SK-N-SH (cell line): ENCODE data around the gene RAB3C. TPM values are rescaled to one million over a fixed set of nuclear protein-coding genes. Genes with fewer than 3 reads are reported as not detected.

Source experiments
- CTCF ChIA-PET: fragments of 300-600, 350-600 bp; formaldehyde crosslinking; extraction: SDS; loops from one replicate; lab custom pipeline; 2021; lab: Yijun Ruan, JAX
- POLR2A ChIA-PET: fragments of 350-600 bp; sonication (Branson Sonifier 250); formaldehyde crosslinking; extraction: SDS; loops from one replicate; lab custom pipeline; 2020; ENCODE audit warnings: antibody characterized with exemption, inconsistent platforms; lab: Yijun Ruan, JAX
- DNase-seq: peaks from one replicate; pipeline ENCODE4 v3.0.0; 2012
- H2AFZ ChIP-seq: fragments of 200-600 bp; sonication (generic); 2 replicates; pipeline ENCODE4 v1.8.1; 2016; ENCODE audit warnings: antibody characterized with exemption, mild to moderate bottlenecking, low read depth
- H3F3A ChIP-seq: fragments of 200-600 bp; sonication (generic); replicated peaks from 2 replicates; pipeline ENCODE3; 2016; ENCODE audit warnings: antibody characterized with exemption, mild to moderate bottlenecking; ENCODE audit not compliant: insufficient read depth
- H3K27ac ChIP-seq, 2 experiments: fragments of 200-500 bp in 1 of 2; fragments of 200-600 bp in 1 of 2; sonication (Bioruptor generic) in 1 of 2; sonication (generic), shearing (Covaris generic) in 1 of 2; 2 replicates each; pipeline versions ENCODE4 v1.5.1 to v1.6.1; 2014 to 2016; ENCODE audit warnings: low read depth in 2 of 2, inconsistent platforms in 1 of 2, low read length in 1 of 2, mild to moderate bottlenecking in 1 of 2, mixed read lengths in 1 of 2
- H3K27me3 ChIP-seq: fragments of 200-600 bp; sonication (generic), shearing (Covaris generic); 2 replicates; pipeline ENCODE4 v1.6.1; 2016; ENCODE audit warnings: mixed run types; ENCODE audit not compliant: insufficient read depth
- H3K36me3 ChIP-seq, 2 experiments: fragments of 200-500 bp in 1 of 2; fragments of 200-600 bp in 1 of 2; sonication (Bioruptor generic) in 1 of 2; sonication (generic) in 1 of 2; replicated peaks in 1 of 2; 2 replicates each; pipeline versions ENCODE3 to v1.5.1; 2014 to 2016; ENCODE audit warnings: low read length in 1 of 2, mild to moderate bottlenecking in 1 of 2; ENCODE audit not compliant: insufficient read depth in 2 of 2, control insufficient read depth in 1 of 2
- H3K4me1 ChIP-seq, 2 experiments: fragments of 200-500 bp in 1 of 2; fragments of 200-600 bp in 1 of 2; sonication (Bioruptor generic) in 1 of 2; sonication (generic), shearing (Covaris generic) in 1 of 2; 2 replicates each; pipeline versions ENCODE4 v1.5.1 to v1.6.1; 2014 to 2016; ENCODE audit warnings: low read depth in 1 of 2, low read length in 1 of 2, mixed run types in 1 of 2; ENCODE audit not compliant: insufficient read depth in 2 of 2, control insufficient read depth in 1 of 2
- H3K4me2 ChIP-seq: fragments of 200-600 bp; sonication (generic), shearing (Covaris generic); 2 replicates; pipeline ENCODE4 v1.6.1; 2017; ENCODE audit warnings: mixed run types
- H3K4me3 ChIP-seq, 2 experiments: fragments of 200-500 bp in 1 of 2; fragments of 200-600 bp in 1 of 2; sonication (Bioruptor generic) in 1 of 2; sonication (generic), shearing (Covaris generic) in 1 of 2; 2 replicates each; pipeline versions ENCODE4 v1.5.1 to v1.8.1; 2014 to 2016; ENCODE audit warnings: low read depth in 2 of 2, inconsistent platforms in 1 of 2, low read length in 1 of 2, mild to moderate bottlenecking in 1 of 2, mixed read lengths in 1 of 2, moderate library complexity in 1 of 2
- H3K79me2 ChIP-seq: fragments of 200-600 bp; sonication (generic); 2 replicates; pipeline ENCODE4 v1.8.1; 2017; ENCODE audit warnings: mild to moderate bottlenecking; ENCODE audit not compliant: insufficient read depth
- H3K9ac ChIP-seq: fragments of 200-600 bp; sonication (generic); 2 replicates; pipeline ENCODE4 v1.6.1; 2017; ENCODE audit warnings: mixed run types
- H3K9me2 ChIP-seq: fragments of 200-600 bp; sonication (generic); 2 replicates; pipeline ENCODE4 v1.6.1; 2017; ENCODE audit warnings: mixed run types
- H3K9me3 ChIP-seq: fragments of 200-600 bp; sonication (generic); 2 replicates; pipeline ENCODE4 v1.6.1; 2017; ENCODE audit warnings: mixed run types, mild to moderate bottlenecking, moderate library complexity
- H4K20me1 ChIP-seq: fragments of 200-600 bp; sonication (generic); 2 replicates; pipeline ENCODE4 v1.6.1; 2017; ENCODE audit warnings: mild to moderate bottlenecking, mixed run types; ENCODE audit not compliant: insufficient read depth
- GATA2 ChIP-seq: sonication (generic); formaldehyde crosslinking; IDR thresholded peaks from 2 replicates; pipeline ENCODE4 v1.5.0; 2020; ENCODE audit warnings: mild to moderate bottlenecking, missing genetic modification reagents
- POLR2AphosphoS5 ChIP-seq: IDR thresholded peaks from 2 replicates; pipeline ENCODE4 v1.6.1; 2012; ENCODE audit warnings: low read depth, low read length
- RCOR1 ChIP-seq: fragments of 150-350 bp; IDR thresholded peaks from 2 replicates; pipeline ENCODE4 v1.6.1; 2017; ENCODE audit warnings: antibody characterized with exemption, low read length
- RFX5 ChIP-seq: IDR thresholded peaks from 2 replicates; pipeline ENCODE4 v1.6.1; 2012; ENCODE audit warnings: mild to moderate bottlenecking, improper control_type of control experiment, low read length
- SMC3 ChIP-seq: IDR thresholded peaks from 2 replicates; pipeline ENCODE4 v1.6.1; 2012; ENCODE audit warnings: low read depth, low read length, improper control_type of control experiment
- TAF1 ChIP-seq: IDR thresholded peaks from 2 replicates; pipeline ENCODE4 v1.6.1; 2012; ENCODE audit warnings: low read depth, mild to moderate bottlenecking, low read length, moderate library complexity, borderline replicate concordance
- WGBS: methylation state at CpG from one replicate; pipeline ENCODE4 v1.1.6; 2017; ENCODE audit warnings: low lambda C conversion rate; 5-methylcytosine and 5-hydroxymethylcytosine counted together
- polyA plus RNA-seq, 3 experiments: library from polyadenylated mRNA; depleted of rRNA; stranded (reverse); fragments of >200 nt; gene quantifications; 2 replicates each; pipeline ENCODE4 v1.2.3, GENCODE V29; 2012
- TF ChIP-seq, protein P1 (sequence below): IDR thresholded peaks from 2 replicates; pipeline ENCODE4 v1.4.0; 2012; ENCODE audit warnings: low read depth
- TF ChIP-seq, protein P2 (sequence below): IDR thresholded peaks from 2 replicates; pipeline ENCODE4 v1.6.1; 2012; ENCODE audit warnings: mild to moderate bottlenecking, low read depth, low read length, moderate library complexity
- TF ChIP-seq, protein P3 (sequence below): fragments of 200-600 bp; sonication (generic); IDR thresholded peaks from 2 replicates; pipeline ENCODE4 v1.6.1; 2017; ENCODE audit warnings: antibody characterized with exemption, mild to moderate bottlenecking, moderate library complexity
- TF ChIP-seq, protein P4 (sequence below): IDR thresholded peaks from 2 replicates; pipeline ENCODE4 v1.4.0; 2012; ENCODE audit warnings: low read depth, borderline replicate concordance

The RAB3C gene
- polyA plus RNA-seq, 1 of the 3 experiments (the other 2 are of a cell fraction): 0.03 TPM

DNA sequence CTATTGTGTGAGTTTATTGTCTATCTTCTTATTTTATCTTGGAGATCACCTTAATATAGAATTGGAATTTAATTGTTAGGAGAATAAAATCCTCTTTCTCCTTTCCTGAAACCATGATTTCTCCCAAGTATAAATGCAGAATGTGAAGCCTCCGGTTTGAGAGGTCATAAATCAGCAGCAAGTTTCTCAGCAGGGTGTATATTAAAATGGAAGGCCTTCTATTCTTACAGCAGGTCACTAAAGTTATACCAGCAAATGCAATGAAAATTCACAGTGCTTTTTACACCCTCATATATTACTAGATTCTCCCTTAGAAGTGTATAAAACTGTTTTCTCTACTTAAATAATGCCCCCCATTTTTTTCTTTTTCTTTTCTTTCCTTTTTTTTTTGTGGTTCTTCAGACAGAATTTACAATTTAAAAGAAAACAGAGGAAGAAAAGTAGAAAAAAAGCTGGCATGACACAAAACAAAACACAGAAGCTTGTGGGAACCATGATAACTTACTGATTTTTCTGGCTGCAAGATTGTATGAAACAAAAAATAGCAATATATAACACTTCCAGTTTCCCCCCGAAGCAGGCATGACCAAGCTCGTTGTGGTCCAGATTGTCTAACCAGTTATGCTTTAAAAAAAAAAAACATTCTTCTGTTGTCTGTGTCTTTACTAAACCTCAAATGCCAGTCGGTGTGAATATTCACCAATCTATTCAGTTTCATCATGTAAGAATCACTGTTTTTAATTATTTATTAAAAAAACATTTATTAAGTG is 211.2 kb downstream of the RAB3C start:
- no peaks in the 10 kb centered on the region for H3K36me3 ChIP-seq
- POLR2A ChIA-PET: no interaction called here
- no peak overlapping the region for H3K27ac ChIP-seq
- TF ChIP-seq, protein P1, sequence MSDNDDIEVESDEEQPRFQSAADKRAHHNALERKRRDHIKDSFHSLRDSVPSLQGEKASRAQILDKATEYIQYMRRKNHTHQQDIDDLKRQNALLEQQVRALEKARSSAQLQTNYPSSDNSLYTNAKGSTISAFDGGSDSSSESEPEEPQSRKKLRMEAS: no peak
- TF ChIP-seq, protein P2, sequence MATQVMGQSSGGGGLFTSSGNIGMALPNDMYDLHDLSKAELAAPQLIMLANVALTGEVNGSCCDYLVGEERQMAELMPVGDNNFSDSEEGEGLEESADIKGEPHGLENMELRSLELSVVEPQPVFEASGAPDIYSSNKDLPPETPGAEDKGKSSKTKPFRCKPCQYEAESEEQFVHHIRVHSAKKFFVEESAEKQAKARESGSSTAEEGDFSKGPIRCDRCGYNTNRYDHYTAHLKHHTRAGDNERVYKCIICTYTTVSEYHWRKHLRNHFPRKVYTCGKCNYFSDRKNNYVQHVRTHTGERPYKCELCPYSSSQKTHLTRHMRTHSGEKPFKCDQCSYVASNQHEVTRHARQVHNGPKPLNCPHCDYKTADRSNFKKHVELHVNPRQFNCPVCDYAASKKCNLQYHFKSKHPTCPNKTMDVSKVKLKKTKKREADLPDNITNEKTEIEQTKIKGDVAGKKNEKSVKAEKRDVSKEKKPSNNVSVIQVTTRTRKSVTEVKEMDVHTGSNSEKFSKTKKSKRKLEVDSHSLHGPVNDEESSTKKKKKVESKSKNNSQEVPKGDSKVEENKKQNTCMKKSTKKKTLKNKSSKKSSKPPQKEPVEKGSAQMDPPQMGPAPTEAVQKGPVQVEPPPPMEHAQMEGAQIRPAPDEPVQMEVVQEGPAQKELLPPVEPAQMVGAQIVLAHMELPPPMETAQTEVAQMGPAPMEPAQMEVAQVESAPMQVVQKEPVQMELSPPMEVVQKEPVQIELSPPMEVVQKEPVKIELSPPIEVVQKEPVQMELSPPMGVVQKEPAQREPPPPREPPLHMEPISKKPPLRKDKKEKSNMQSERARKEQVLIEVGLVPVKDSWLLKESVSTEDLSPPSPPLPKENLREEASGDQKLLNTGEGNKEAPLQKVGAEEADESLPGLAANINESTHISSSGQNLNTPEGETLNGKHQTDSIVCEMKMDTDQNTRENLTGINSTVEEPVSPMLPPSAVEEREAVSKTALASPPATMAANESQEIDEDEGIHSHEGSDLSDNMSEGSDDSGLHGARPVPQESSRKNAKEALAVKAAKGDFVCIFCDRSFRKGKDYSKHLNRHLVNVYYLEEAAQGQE: no peak
- TF ChIP-seq TAF1 (no peak), POLR2AphosphoS5 (no peak), GATA2 (CRISPR knock-in tag) (no peak), RCOR1 (no peak), SMC3 (no peak), RFX5 (no peak)
- TF ChIP-seq, protein P3, sequence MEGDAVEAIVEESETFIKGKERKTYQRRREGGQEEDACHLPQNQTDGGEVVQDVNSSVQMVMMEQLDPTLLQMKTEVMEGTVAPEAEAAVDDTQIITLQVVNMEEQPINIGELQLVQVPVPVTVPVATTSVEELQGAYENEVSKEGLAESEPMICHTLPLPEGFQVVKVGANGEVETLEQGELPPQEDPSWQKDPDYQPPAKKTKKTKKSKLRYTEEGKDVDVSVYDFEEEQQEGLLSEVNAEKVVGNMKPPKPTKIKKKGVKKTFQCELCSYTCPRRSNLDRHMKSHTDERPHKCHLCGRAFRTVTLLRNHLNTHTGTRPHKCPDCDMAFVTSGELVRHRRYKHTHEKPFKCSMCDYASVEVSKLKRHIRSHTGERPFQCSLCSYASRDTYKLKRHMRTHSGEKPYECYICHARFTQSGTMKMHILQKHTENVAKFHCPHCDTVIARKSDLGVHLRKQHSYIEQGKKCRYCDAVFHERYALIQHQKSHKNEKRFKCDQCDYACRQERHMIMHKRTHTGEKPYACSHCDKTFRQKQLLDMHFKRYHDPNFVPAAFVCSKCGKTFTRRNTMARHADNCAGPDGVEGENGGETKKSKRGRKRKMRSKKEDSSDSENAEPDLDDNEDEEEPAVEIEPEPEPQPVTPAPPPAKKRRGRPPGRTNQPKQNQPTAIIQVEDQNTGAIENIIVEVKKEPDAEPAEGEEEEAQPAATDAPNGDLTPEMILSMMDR: no peak
- TF ChIP-seq, protein P4, sequence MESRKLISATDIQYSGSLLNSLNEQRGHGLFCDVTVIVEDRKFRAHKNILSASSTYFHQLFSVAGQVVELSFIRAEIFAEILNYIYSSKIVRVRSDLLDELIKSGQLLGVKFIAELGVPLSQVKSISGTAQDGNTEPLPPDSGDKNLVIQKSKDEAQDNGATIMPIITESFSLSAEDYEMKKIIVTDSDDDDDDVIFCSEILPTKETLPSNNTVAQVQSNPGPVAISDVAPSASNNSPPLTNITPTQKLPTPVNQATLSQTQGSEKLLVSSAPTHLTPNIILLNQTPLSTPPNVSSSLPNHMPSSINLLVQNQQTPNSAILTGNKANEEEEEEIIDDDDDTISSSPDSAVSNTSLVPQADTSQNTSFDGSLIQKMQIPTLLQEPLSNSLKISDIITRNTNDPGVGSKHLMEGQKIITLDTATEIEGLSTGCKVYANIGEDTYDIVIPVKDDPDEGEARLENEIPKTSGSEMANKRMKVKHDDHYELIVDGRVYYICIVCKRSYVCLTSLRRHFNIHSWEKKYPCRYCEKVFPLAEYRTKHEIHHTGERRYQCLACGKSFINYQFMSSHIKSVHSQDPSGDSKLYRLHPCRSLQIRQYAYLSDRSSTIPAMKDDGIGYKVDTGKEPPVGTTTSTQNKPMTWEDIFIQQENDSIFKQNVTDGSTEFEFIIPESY: no peak
- no peaks in the 10 kb centered on the region for H4K20me1 ChIP-seq
- H3K9ac ChIP-seq: no peak overlapping the region
- CTCF ChIA-PET: interaction anchor here (0.9 kb wide), 1 partner anchor 20 kb away, joined by 3 read pairs; no protein-coding TSS in a partner anchor
- H3K4me2 ChIP-seq: no peak overlapping the region
- H3K4me1 ChIP-seq: peaks cover 0 to 2% of the 10 kb centered on the region in 2 experiments; a peak in 2 of 4 replicates
- WGBS: 39% methylated on average over 4 of the region's 4 CpGs
- no peaks in the 10 kb centered on the region for H3K9me3 ChIP-seq
- no peak overlapping the region for H3K4me3 ChIP-seq
- no peaks in the 10 kb centered on the region for H3K9me2 ChIP-seq
- no peaks in the 10 kb centered on the region for H3K27me3 ChIP-seq
- no peaks in the 10 kb centered on the region for H3K79me2 ChIP-seq
- no peak overlapping the region for H2AFZ ChIP-seq
- H3F3A ChIP-seq: no peaks in the 10 kb centered on the region
- no peak for DNase-seq
